SHP77 treated with DMSO at 0.1 percent for 48 hours (cell line): ENCODE measurements around the gene VAMP1.
A peak's percentile ranks its signal among the peaks of the same experiment; 100 is the strongest.
"Not testable (repeated sequence)": the region's sequence is repeated elsewhere in the genome, so short reads cannot be mapped to it uniquely, and the experiment has no call there.

Experiments used
- DNase-seq: peaks from one replicate; lab custom pipeline; 2025; lab: John Stamatoyannopoulos, UW

The VAMP1 gene

GRCh38 chr12:6451348-6452244 is 18.9 kb downstream of the VAMP1 start, which contains the start of gene TAPBPL:
TSS of gene TAPBPL (plus strand) at chr12:6452042. CDS start at chr12:6452249, 207 bp downstream.
- DNase-seq = peak; percentile 67

GRCh38 chr12:6450869-6451347 is 19.6 kb downstream of the VAMP1 start:
- DNase-seq = no peak

GRCh38 chr12:6450091-6450868 is 20.2 kb downstream of the VAMP1 start:
- no peak for DNase-seq

GRCh38 chr12:6444704-6445688 is 25.5 kb downstream of the VAMP1 start, which contains the start of gene CD27:
TSS of gene CD27 (plus strand) at chr12:6444955. CDS start at chr12:6445096, 141 bp downstream.
- DNase-seq = no peak

GRCh38 chr12:6444031-6444430 is 26.4 kb downstream of the VAMP1 start:
- no peak for DNase-seq

- no peak for DNase-seq
Measured at GRCh38 chr12:6443361-6443983, 27.0 kb downstream of the VAMP1 start.

GRCh38 chr12:6442836-6443235 is 27.6 kb downstream of the VAMP1 start:
- DNase-seq = no peak

GRCh38 chr12:6440391-6440790 is 30.1 kb downstream of the VAMP1 start:
- no peak for DNase-seq

DNA sequence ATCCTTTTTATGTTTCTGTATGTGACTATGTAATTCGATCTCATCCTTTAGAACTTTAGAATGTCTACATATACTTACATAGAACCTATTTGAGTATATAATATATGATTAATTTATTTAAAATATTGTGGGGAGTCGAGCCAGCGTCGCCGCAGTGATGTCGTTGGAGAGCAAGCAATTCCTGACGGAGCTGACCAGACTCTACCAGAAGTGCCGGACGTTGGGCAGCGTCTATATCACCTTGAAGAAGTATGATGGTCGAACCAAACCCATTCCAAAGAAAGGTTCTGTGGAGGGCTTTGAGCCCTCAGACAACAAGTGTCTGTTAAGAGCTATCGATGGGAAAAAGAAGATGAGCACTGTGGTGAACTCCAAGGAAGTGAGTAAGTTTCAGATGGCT is 32.1 kb downstream of the VAMP1 start:
- DNase-seq = no peak

- no peak for DNase-seq
Measured at GRCh38 chr12:6437586-6437985, 32.9 kb downstream of the VAMP1 start.

- DNase-seq = no peak
Measured at GRCh38 chr12:6435961-6436715, 34.3 kb downstream of the VAMP1 start.

DNA sequence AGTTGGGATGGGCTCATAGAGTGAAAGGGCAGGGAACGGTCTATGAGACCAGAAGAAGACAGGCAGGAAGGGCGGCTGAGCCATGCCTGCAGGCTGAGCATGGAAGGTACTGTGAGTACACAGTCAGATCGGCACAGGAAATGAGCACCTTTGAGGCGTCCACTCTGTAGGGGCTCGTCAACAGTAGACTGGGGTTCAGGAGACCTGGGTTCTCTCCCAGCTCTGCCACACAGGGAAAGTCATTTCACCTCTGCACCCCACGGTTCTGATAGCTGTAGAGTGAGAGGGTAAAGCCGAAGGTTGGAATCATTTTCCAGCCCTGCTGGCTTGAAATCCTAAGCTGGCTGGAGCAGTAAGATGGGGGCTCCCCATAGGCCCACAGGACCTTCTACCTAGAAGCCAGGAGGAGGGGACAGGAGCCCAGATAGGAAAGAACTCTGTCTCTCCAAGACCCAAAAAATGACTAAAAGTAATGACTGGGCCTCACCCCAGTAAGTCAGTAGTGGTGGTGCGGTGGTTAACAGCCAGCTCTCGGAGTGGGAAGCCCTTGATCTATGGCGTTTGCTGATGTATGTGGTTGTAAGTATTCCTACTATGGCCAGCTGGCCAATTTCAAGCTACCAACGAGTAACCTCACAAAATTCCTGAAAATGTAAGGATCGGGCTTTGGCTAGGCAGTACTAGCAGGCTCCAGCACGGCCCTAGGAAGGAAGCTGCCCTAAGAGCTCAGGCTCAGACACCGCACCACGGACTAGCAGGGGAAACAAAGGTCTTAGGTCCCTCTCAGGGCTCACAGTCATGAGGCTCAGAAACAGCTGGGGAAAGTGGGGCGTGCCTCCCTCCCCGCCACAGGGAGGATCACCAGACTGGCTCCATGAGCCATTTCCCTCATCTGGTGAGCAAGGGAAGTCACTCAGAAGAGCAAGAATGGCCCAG is 36.0 kb downstream of the VAMP1 start:
- DNase-seq = no peak

DNA sequence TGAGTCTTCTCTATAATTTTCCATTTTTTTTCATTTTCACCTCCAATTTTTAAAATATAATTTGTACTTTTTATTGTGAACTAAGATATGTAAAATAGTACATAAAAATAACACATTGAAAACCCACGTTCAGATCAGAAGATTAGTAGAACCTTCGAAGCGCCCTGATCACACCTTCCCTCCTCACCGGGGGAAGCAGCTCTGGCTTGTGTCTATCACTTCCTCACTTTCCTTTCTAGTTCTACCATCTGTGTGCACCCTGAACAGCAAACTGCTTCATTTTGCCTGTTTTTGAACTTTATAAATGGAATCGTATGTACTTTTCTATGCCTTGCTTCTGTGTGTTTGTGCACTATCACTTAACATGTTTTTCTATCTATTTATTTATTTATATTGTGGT is 37.5 kb downstream of the VAMP1 start:
- no peak for DNase-seq

GRCh38 chr12:6430124-6430989 is 40.1 kb downstream of the VAMP1 start:
- DNase-seq = peak; percentile 10

GRCh38 chr12:6428326-6428725 is 42.2 kb downstream of the VAMP1 start:
- DNase-seq = no peak

- not testable (repeated sequence) for DNase-seq
Measured at GRCh38 chr12:6427796-6428195, 42.7 kb downstream of the VAMP1 start.

- no peak for DNase-seq
Measured at GRCh38 chr12:6426882-6427671, 43.4 kb downstream of the VAMP1 start.
